Memory B cell (primary cell): ENCODE measurements around the gene ZNF775.
A peak's percentile ranks its signal among the peaks of the same experiment; 100 is the strongest.

Experiments
- ATAC-seq: fragments of 150-1000 bp; cut with Tn5 transposase; 2 replicates; pipeline ENCODE4 v1.10.0; 2021; ENCODE audit warnings: low read depth, mild to moderate bottlenecking, moderate library complexity
- DNase-seq, 2 donors: peaks; one replicate each; pipeline ENCODE4 v3.0.0; 2022; ENCODE audit warnings: low spot score in 2 of 2
- H3K27ac Mint-ChIP-seq: one replicate; pipeline ENCODE4 v1.8.0; 2022; ENCODE audit warnings: mild to moderate bottlenecking, moderate library complexity, mixed read lengths
- H3K27me3 Mint-ChIP-seq: one replicate; pipeline ENCODE4 v1.8.0; 2022; ENCODE audit warnings: mixed read lengths
- H3K36me3 Mint-ChIP-seq: one replicate; pipeline ENCODE4 v1.8.0; 2022; ENCODE audit warnings: mild to moderate bottlenecking, mixed read lengths
- H3K4me1 Mint-ChIP-seq: one replicate; pipeline ENCODE4 v1.8.0; 2022; ENCODE audit warnings: mixed read lengths
- H3K4me3 Mint-ChIP-seq: one replicate; pipeline ENCODE4 v1.8.0; 2022; ENCODE audit warnings: mild to moderate bottlenecking, moderate library complexity, mixed read lengths
- H3K9me3 Mint-ChIP-seq: one replicate; pipeline ENCODE4 v1.8.0; 2022; ENCODE audit warnings: mixed read lengths

The ZNF775 gene

GRCh38 chr7:150409300-150410030 is 30.3 kb downstream of the ZNF775 start:
- peak overlapping the region; percentile 99 for H3K27ac Mint-ChIP-seq
- H3K4me3 Mint-ChIP-seq: no peak overlapping the region
- no peaks in the 10 kb centered on the region for H3K27me3 Mint-ChIP-seq
- DNase-seq: no peak
- H3K4me1 Mint-ChIP-seq: peaks cover 33% of the 10 kb centered on the region
- peaks cover 21% of the 10 kb centered on the region for H3K36me3 Mint-ChIP-seq
- H3K9me3 Mint-ChIP-seq: no peaks in the 10 kb centered on the region
- ATAC-seq: no peak

DNA sequence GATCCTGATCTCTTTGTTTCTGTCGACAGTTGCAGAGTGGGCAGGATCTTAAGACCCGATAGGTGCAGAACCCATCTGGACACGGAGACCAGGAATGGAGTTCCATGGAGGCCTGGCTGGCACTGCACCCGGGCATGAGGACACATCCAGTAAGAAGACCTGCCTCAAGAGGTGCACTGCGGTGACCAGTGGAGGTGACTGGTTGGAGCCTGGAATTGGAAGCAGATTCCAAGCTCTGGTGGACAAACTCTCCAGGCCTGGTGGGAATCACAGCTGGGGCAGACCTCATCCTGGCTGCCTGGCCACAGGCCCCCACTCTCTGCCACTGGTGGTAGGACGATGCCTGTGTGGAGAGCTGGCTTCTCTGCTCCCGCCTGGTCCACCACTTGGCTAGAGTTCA is 31.0 kb downstream of the ZNF775 start:
- Mint-ChIP-seq H3K27ac (peak overlapping the region; percentile 99), H3K27me3 (no peaks in the 10 kb centered on the region), H3K4me1 (peaks cover 30% of the 10 kb centered on the region), H3K4me3 (no peak overlapping the region), H3K9me3 (no peaks in the 10 kb centered on the region), H3K36me3 (peaks cover 21% of the 10 kb centered on the region)
- no peak for DNase-seq
- no peak for ATAC-seq

DNA sequence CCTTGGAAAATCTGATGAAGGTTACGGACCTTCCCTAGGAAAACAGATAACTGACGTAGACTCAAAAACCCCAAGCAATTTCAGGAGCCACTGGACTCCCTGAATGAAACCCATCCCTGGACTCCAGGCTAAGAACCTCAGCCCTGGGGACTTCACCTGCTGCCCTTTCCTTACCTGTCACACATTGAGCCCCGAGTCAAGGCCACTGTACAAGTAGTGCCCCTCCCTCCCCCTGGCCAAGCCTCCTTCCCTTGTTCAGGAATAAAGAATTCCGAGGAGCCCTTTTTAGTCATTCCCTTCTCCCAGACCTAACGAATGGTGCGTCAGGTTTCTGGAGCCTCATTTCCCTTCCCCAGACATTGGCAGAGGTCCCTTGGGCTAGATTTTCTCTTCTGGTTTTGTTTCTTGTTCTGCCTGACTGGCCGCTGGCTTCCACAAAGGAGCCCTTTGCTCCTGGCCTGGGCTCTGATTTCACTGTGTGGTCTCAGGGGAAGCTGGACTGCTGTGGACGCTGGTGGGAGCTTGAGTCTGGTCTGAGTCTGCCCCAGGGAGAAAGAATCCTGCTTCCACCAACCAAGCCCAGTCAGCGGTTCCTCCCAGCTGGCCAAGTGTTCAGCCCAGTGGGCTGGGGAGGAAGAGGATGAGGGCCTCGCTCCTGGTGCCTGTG is 31.7 kb downstream of the ZNF775 start:
- Mint-ChIP-seq H3K27ac (peak overlapping the region; percentile 99), H3K4me3 (no peak overlapping the region), H3K9me3 (no peaks in the 10 kb centered on the region), H3K4me1 (peaks cover 27% of the 10 kb centered on the region), H3K27me3 (no peaks in the 10 kb centered on the region), H3K36me3 (peaks cover 21% of the 10 kb centered on the region)
- DNase-seq: no peak
- no peak for ATAC-seq

DNA sequence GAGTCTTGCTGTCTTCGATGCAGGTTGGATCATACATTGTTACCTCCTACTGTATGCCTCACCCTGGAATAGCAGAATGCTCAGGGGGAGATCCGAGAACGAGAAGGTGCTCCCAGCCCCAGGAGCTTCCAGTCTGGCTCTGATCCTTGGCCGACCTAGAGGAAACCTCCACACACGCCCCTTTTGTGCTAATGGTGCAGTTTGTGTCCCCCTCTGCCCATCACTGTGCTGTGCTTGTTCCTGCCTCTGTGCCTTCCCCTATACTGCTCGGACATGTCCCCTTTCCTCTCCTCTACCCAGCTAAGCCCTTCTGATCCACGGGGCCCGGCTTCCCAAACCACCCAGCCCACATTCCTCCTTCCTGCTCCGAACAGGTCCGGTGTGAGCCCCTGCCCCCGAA is 32.5 kb downstream of the ZNF775 start:
- Mint-ChIP-seq H3K4me1 (peaks cover 20% of the 10 kb centered on the region), H3K27ac (peak overlapping the region; percentile 99), H3K4me3 (no peak overlapping the region), H3K36me3 (peaks cover 21% of the 10 kb centered on the region), H3K9me3 (no peaks in the 10 kb centered on the region), H3K27me3 (no peaks in the 10 kb centered on the region)
- no peak for ATAC-seq
- DNase-seq: no peak

GRCh38 chr7:150412016-150412415 is 32.9 kb downstream of the ZNF775 start:
- Mint-ChIP-seq H3K4me3 (no peak overlapping the region), H3K27ac (peak overlapping the region; percentile 99), H3K27me3 (no peaks in the 10 kb centered on the region), H3K36me3 (peaks cover 19% of the 10 kb centered on the region), H3K4me1 (peaks cover 18% of the 10 kb centered on the region), H3K9me3 (no peaks in the 10 kb centered on the region)
- no peak for DNase-seq
- ATAC-seq: no peak

- no peak for DNase-seq
- H3K4me1 Mint-ChIP-seq: peaks cover 15% of the 10 kb centered on the region
Observed at GRCh38 chr7:150412518-150413488, 33.7 kb downstream of the ZNF775 start.

DNA sequence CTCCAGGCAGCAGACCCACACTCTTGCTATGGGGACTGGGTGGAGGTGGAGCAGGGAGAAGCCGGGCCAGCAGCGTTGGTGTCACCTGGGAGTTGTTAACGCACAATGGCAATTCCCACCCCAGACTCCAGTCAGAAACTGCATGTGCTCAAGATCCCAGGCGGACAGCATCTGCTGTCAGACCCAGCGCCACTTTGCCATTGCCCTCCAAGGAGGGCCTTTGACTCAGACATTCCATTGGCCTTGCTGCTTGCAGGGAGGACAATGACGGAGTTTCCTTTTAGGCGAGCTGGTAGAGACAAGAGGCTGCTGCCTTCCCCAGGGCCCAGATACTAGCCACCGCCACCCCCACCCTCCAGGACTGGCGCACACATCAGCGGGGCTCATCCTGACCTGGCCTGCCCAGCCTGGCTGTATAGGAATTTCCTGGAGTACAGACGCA is 34.5 kb downstream of the ZNF775 start:
- no peaks in the 10 kb centered on the region for H3K9me3 Mint-ChIP-seq
- peaks cover 13% of the 10 kb centered on the region for H3K4me1 Mint-ChIP-seq

More at GRCh38 chr7:150412518-150413488, 33.7 kb downstream of the ZNF775 start:
- Mint-ChIP-seq H3K27ac (peak overlapping the region; percentile 48), H3K4me3 (no peak overlapping the region), H3K36me3 (peaks cover 17% of the 10 kb centered on the region), H3K9me3 (no peaks in the 10 kb centered on the region), H3K27me3 (no peaks in the 10 kb centered on the region)
- no peak for ATAC-seq

DNA sequence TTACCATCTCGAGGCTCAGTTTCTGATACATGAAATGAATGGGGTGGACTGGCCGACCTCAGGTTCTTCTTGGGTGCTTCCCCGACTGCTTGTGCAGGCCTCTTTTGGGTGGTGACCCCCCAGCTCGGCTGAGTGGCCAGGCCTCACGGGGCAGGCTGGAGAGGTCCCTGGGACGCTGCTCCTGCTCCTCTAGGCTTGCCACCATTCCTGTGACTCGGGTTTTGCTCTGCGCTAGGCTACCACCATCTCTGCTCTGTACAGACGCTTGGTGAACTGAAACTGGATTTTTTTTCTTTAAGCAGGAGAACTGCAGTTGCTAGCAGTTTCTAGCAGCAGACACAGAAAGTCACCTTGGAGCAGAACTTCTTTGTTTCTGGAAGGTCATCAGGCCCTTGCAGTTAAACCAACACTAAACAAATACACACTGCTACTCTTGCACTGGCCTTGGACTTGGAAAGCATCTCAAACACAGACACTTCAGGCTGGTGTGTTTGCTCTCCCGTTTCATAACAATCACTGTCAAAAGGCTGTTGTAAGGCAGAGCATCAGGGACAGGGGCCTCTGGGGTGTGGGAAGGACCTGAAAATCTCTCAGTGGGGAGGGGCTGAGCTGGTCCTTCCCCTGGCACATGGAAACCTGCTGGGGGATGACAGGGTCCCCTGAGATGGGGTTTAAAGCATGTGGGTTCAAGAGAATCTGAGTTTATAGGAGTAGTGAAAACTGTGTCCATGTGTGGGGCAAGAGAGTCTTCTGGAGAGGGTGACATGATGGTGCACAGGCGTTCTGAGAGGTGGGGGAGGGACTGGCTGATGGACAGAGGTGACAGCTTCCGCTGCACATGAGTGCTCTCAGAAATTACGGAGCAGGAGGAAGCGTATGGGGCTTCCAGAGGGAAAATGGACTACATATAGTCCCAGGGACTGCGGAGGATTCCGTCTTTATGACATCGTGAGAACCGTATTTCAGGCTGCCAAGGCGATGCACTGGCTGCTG is 36.3 kb downstream of the ZNF775 start:
- Mint-ChIP-seq H3K4me1 (peaks cover 4% of the 10 kb centered on the region), H3K36me3 (peaks cover 7% of the 10 kb centered on the region), H3K27ac (peak overlapping the region; percentile 5), H3K4me3 (no peak overlapping the region), H3K9me3 (no peaks in the 10 kb centered on the region), H3K27me3 (no peaks in the 10 kb centered on the region)
- ATAC-seq: no peak
- DNase-seq: no peak

More for the DNA sequence above, 34.5 kb downstream of the ZNF775 start:
- Mint-ChIP-seq H3K27me3 (no peaks in the 10 kb centered on the region), H3K4me3 (no peak overlapping the region), H3K36me3 (peaks cover 14% of the 10 kb centered on the region), H3K27ac (peak overlapping the region; percentile 48)
- ATAC-seq (no peak), DNase-seq (no peak)

- ATAC-seq (no peak), DNase-seq (no peak)
- Mint-ChIP-seq H3K9me3 (no peaks in the 10 kb centered on the region), H3K27me3 (peaks cover 2% of the 10 kb centered on the region), H3K4me3 (no peak overlapping the region), H3K4me1 (peaks cover 5% of the 10 kb centered on the region), H3K36me3 (no peaks in the 10 kb centered on the region), H3K27ac (no peak overlapping the region)
Observed at GRCh38 chr7:150417239-150417638, 38.1 kb downstream of the ZNF775 start.

DNA sequence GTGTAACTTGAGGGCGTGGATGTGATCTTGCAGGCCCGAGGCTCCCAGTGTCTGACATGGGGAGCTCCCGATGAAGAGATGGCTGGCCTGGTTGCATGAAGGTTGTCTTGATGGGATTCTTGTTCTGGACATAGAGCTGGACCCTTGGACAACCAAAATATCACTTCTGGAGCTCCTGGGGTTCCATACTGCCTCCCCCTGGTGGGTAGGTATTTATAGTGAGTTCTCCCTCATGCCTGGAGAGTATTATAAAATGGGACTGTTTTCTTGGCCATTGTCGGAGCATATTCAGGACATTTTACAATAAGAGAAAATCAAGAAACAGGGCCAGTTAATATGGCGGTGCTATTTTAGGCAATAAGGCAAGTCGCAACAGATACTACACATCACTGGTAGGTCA is 38.7 kb downstream of the ZNF775 start:
- Mint-ChIP-seq H3K36me3 (no peaks in the 10 kb centered on the region), H3K9me3 (no peaks in the 10 kb centered on the region), H3K4me1 (peaks cover 5% of the 10 kb centered on the region), H3K27me3 (peaks cover 2% of the 10 kb centered on the region), H3K27ac (no peak overlapping the region), H3K4me3 (no peak overlapping the region)
- ATAC-seq: no peak
- DNase-seq: no peak

DNA sequence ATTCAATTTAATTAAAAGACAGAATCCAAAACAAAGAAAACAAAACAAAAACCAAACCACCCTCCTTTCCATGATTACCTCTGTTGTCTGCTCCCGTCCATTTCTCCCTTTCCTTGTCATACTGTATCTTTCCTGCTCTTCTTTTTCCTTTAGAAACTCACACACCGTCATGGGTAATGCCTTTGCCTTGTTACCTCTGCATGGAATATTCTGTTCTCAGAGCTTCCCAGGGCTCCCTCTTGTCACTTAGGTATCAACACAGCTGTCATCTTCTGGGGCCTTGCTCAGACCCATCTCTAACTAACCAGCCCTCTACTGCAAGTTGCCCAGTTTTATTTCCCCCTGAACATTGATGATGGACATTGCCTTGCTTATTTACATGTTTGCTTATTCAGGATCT is 41.1 kb downstream of the ZNF775 start:
- no peak for ATAC-seq

DNA sequence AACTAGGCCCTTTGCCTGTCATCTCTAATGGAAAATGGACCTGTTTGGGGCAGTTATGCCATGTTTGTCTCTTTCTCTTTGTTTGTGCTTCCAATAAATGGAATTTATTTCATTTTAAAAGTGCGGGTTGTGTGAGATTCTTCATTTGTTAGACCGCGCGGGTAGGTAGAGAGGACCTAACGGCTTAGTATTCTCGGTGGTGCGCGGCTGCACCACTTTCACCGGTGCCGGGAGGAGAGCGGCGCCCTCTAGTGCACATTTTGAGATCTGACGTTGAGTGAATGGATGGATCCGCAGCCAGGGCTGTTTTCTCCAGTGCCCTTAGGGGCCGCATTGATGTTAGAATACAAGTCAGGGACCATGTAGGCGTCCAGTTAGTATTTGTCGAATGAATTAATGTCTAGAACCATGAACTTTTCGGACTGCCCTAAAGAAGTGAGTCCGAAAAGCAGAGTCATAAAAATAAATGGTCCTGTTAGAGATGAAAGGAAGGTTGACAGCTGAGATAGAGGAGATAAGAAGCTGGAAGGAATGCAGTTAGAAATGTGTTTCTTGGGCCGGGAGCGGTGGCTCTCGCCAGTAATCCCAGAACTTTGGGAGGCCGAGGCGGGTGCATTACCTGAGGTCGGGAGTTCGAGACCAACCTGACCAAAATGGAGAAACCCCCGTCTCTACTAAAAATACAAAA is 42.0 kb downstream of the ZNF775 start:
- Mint-ChIP-seq H3K27ac (peak overlapping the region; percentile 29), H3K4me1 (peaks cover 5% of the 10 kb centered on the region), H3K9me3 (no peaks in the 10 kb centered on the region), H3K36me3 (no peaks in the 10 kb centered on the region), H3K27me3 (peaks cover 2% of the 10 kb centered on the region), H3K4me3 (peak overlapping the region; percentile 8)
- DNase-seq: peak; percentile 81 to 87
- ATAC-seq: peak; percentile 100

More for the DNA sequence above, 41.1 kb downstream of the ZNF775 start:
- H3K36me3 Mint-ChIP-seq: no peaks in the 10 kb centered on the region
- H3K27ac Mint-ChIP-seq: peak overlapping the region; percentile 29
- peaks cover 5% of the 10 kb centered on the region for H3K4me1 Mint-ChIP-seq
- peaks cover 2% of the 10 kb centered on the region for H3K27me3 Mint-ChIP-seq
- DNase-seq: no peak
- H3K4me3 Mint-ChIP-seq: no peak overlapping the region
- no peaks in the 10 kb centered on the region for H3K9me3 Mint-ChIP-seq
